NT2/D1 (cell line): ENCODE data around the gene NRXN3.
A peak's percentile ranks its signal among the peaks of the same experiment; 100 is the strongest.

Experiments used
- DNase-seq: peaks from one replicate; pipeline ENCODE4 v3.0.0-alpha.2; 2011; ENCODE audit warnings: low read depth, low spot score
- H3K27me3 ChIP-seq: 2 replicates; pipeline ENCODE4 v1.6.0; 2011; ENCODE audit warnings: mild to moderate bottlenecking; ENCODE audit not compliant: insufficient read length, insufficient read depth
- H3K36me3 ChIP-seq: 2 replicates; pipeline ENCODE4 v1.6.1; 2011; ENCODE audit warnings: mild to moderate bottlenecking, low read length, mixed read lengths; ENCODE audit not compliant: insufficient read depth, insufficient read length
- H3K4me1 ChIP-seq: 2 replicates; pipeline ENCODE4 v1.5.1; 2011; ENCODE audit not compliant: insufficient read depth, insufficient read length
- H3K4me3 ChIP-seq: 2 replicates; pipeline ENCODE4 v1.5.1; 2011; ENCODE audit warnings: low read depth; ENCODE audit not compliant: insufficient read length
- H3K9ac ChIP-seq: 2 replicates; pipeline ENCODE4 v1.6.0; 2011; ENCODE audit warnings: low read depth; ENCODE audit not compliant: insufficient read length
- H3K9me3 ChIP-seq: 2 replicates; pipeline ENCODE4 v1.5.1; 2011; ENCODE audit warnings: mild to moderate bottlenecking, low read length; ENCODE audit not compliant: insufficient read depth
- SUZ12 ChIP-seq: IDR thresholded peaks from 2 replicates; pipeline ENCODE4 v1.6.1; 2011; ENCODE audit not compliant: insufficient read length, insufficient read depth; ENCODE audit errors: extremely low read depth
- YY1 ChIP-seq: IDR thresholded peaks from 2 replicates; pipeline ENCODE4 v1.6.1; 2011; ENCODE audit not compliant: insufficient read length, insufficient read depth
- ZNF274 ChIP-seq: IDR thresholded peaks from 2 replicates; pipeline ENCODE4 v1.6.1; 2011; ENCODE audit warnings: mild to moderate bottlenecking, low read depth, low read length

NRXN3 gene

GRCh38 chr14:78508023-78508422 is 337.9 kb downstream of the NRXN3 start:
- no peaks in the 10 kb centered on the region for H3K9me3 ChIP-seq
- DNase-seq = no peak
- H3K4me3 ChIP-seq = no peak overlapping the region
- TF ChIP-seq YY1 (no peak), ZNF274 (no peak), SUZ12 (no peak)
- H3K9ac ChIP-seq = no peak overlapping the region
- no peaks in the 10 kb centered on the region for H3K36me3 ChIP-seq
- H3K4me1 ChIP-seq = no peaks in the 10 kb centered on the region
- no peaks in the 10 kb centered on the region for H3K27me3 ChIP-seq

DNA sequence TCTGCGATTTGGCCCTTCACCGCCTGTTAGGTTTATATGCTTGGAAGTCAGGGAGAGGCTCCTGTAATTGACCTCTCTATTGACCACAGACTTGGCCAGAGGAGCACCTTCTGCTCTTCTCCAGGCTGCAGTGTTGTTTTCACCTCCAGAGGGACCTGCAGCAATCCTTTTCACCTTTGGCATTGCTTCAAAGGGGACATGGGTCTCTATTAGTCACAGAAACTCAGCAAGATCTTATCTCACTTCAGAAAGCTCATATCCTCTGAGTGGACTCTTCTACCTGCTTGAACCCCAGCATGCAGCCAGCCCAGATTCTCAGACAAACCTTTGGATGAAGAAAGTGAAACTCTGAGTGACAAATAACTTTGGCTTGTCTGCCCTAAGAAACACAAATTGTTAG is 339.3 kb downstream of the NRXN3 start:
- no peak for DNase-seq
- Histone ChIP-seq H3K4me3 (no peak overlapping the region), H3K36me3 (no peaks in the 10 kb centered on the region), H3K4me1 (no peaks in the 10 kb centered on the region), H3K9me3 (no peaks in the 10 kb centered on the region), H3K27me3 (no peaks in the 10 kb centered on the region), H3K9ac (no peak overlapping the region)
- no peak for TF ChIP-seq ZNF274
- no peak for TF ChIP-seq YY1
- no peak for TF ChIP-seq SUZ12

GRCh38 chr14:78512021-78512420 is 341.8 kb downstream of the NRXN3 start:
- no peak overlapping the region for H3K9ac ChIP-seq
- TF ChIP-seq YY1 (no peak), SUZ12 (no peak), ZNF274 (no peak)
- H3K27me3 ChIP-seq = no peaks in the 10 kb centered on the region
- H3K9me3 ChIP-seq = no peaks in the 10 kb centered on the region
- H3K36me3 ChIP-seq = no peaks in the 10 kb centered on the region
- DNase-seq = no peak
- H3K4me1 ChIP-seq = no peaks in the 10 kb centered on the region
- no peak overlapping the region for H3K4me3 ChIP-seq

DNA sequence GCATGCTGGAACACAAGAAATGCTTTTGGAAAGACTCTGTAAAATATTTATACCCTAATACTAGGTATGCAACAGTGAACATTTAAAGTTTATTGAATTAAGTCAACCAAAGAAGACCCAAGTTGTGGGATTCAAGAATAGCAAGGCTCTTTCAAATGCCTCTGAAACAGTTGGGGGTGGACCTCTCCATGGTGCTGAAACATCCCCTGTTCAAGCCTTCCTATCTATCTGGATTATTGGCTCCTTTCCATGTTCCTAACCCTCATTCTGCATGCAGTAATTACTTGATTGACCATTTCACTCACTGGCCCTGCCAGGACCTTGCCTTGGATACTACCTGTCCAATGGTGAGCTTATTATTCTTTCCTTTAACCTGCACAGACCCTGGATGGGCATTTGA is 349.7 kb downstream of the NRXN3 start:
- Histone ChIP-seq H3K4me1 (no peaks in the 10 kb centered on the region), H3K27me3 (no peaks in the 10 kb centered on the region), H3K9me3 (no peaks in the 10 kb centered on the region), H3K36me3 (no peaks in the 10 kb centered on the region), H3K4me3 (no peak overlapping the region), H3K9ac (no peak overlapping the region)
- DNase-seq = peak; percentile 36
- TF ChIP-seq ZNF274 = no peak
- no peak for TF ChIP-seq YY1
- TF ChIP-seq SUZ12 = no peak

- Histone ChIP-seq H3K9me3 (no peaks in the 10 kb centered on the region), H3K4me1 (no peaks in the 10 kb centered on the region), H3K36me3 (no peaks in the 10 kb centered on the region), H3K4me3 (no peak overlapping the region), H3K27me3 (no peaks in the 10 kb centered on the region), H3K9ac (no peak overlapping the region)
- no peak for TF ChIP-seq YY1
- no peak for TF ChIP-seq ZNF274
- no peak for TF ChIP-seq SUZ12
- no peak for DNase-seq
These were observed 354.0 kb downstream of the NRXN3 start for GRCh38 chr14:78524196-78524595.

GRCh38 chr14:78524766-78525165 is 354.6 kb downstream of the NRXN3 start:
- TF ChIP-seq SUZ12 (no peak), YY1 (no peak), ZNF274 (no peak)
- Histone ChIP-seq H3K9ac (no peak overlapping the region), H3K9me3 (no peaks in the 10 kb centered on the region), H3K36me3 (no peaks in the 10 kb centered on the region), H3K4me1 (no peaks in the 10 kb centered on the region), H3K4me3 (no peak overlapping the region), H3K27me3 (no peaks in the 10 kb centered on the region)
- DNase-seq = no peak

DNA sequence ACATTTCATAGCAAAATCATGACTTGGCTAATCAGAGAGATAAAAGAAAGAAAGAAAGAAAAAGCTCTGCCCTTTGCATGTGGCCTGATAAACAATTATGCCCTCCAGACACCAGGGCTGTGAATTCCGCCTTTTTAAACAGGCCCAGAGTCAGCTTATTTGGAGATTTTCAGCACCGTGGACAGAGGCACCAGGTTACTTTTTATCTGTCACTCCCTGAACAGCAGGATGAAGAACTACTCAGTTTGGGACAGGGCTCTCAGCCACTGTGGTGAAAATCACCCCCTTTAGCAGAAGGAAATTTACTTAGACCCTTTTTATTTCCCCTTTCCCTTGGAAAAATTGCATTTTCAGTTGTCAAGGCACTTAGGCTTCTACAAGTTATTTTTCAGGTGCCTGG is 359.9 kb downstream of the NRXN3 start:
- no peaks in the 10 kb centered on the region for H3K4me1 ChIP-seq
- no peaks in the 10 kb centered on the region for H3K36me3 ChIP-seq
- no peak overlapping the region for H3K4me3 ChIP-seq
- no peak overlapping the region for H3K9ac ChIP-seq
- no peaks in the 10 kb centered on the region for H3K9me3 ChIP-seq
- TF ChIP-seq YY1 (no peak), ZNF274 (no peak), SUZ12 (no peak)
- H3K27me3 ChIP-seq = no peaks in the 10 kb centered on the region
- peak; percentile 50 for DNase-seq

DNA sequence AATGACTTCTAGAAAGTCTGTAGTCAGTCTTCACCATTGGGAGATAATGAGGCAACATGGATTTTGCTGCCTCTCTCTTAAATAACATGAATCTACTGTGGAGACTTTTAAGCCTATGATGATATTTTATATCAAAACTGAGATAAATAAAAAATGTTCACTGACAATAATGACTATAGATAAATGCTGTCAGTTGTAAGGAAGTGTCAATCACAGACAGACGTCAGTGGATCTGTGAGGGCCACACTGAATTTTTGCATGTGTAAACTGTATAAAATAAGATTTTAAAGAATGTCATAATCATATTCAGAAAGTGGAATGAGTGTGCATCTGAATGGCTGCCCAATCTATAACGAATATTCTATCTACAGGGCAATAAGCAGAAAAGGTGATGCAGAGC is 364.0 kb downstream of the NRXN3 start:
- DNase-seq = no peak
- Histone ChIP-seq H3K4me3 (no peak overlapping the region), H3K36me3 (no peaks in the 10 kb centered on the region), H3K9ac (no peak overlapping the region), H3K27me3 (no peaks in the 10 kb centered on the region), H3K4me1 (no peaks in the 10 kb centered on the region), H3K9me3 (no peaks in the 10 kb centered on the region)
- TF ChIP-seq SUZ12 = no peak
- TF ChIP-seq YY1 = no peak
- TF ChIP-seq ZNF274 = no peak
